ENCODE results near the gene RFC1.

The RFC1 gene

DNA sequence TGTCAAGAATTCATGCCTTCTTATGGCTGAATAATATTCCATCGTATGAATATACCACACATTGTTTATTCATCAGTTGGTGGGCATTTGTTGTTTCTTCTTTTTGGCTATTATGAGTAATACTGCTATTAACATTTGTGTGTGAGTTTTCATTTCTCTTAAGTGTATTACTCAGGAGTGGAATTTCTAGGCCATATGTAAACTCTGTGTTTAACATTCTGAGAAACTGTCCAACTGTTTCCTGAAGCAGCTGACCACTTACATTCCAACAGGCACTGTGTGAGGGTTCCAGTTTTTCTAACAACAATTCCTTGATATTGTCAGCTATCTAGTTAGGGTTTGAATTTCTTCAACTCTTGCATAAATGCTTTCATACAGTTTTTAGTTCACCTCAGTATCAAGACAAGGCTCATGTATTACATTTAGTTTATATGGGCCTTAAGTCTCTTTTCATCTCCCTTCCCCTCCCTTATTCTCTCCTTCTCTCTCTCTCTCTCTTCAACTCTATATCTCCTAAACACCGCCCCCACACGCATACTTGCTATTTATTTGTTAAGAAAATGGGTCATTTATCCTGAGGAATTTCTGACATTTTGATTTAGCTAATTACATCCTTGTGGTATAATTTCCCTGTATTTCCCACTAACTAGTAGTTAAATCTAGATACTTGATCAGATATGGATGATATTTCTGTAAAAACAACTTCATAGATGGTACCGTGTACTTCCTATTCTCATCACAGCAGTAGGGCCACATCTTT, 106.4 kb downstream of the RFC1 start:
- DNase-seq (ENCODE audit: low read depth), result no peak
- no peak overlapping the region for H3K4me3 ChIP-seq (ENCODE audit: low read depth, low read length)

DNA sequence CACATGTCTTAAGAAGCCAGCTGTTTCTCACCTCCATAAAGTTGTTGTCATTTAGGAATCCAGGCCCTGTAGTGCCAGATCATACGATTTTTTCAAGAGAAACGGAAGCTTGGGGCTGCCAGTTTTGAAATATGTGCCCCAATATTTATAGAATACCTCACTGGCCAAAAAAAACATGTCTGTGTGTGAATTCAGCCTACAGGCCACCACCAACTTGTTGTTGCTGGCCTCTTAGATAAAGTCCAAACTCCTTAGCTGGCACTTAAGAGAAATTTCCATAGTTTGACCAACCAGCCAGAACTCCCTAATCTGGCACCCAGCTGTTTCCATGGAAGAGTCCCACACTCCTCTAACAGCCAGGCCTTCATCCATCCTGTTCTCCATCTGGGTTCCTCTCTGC, 109.7 kb downstream of the RFC1 start:
- no peak for DNase-seq (ENCODE audit: low read depth)
- H3K4me3 ChIP-seq (ENCODE audit: low read depth, low read length), result no peak overlapping the region

DNA sequence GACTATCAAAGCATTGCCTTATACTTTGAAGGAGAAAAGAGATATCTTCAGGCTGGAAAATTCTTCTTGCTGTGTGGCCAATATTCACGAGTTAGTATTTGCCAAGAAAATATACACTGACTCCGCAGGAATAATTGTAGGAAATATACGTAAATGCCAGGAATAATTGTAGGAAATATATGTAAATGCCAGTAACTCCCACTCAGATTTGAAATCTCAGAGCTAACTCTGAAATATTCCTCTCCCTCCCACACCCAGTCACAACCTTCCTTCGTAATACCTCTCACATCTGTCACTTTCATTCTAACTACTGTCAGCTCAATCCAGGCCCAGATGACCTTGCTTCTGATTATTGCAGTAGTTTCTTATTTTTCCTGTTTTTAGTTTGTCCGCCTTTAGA, 110.3 kb downstream of the RFC1 start:
- no peak overlapping the region for H3K4me3 ChIP-seq (ENCODE audit: low read depth, low read length)
- DNase-seq (ENCODE audit: low read depth), result no peak

DNA sequence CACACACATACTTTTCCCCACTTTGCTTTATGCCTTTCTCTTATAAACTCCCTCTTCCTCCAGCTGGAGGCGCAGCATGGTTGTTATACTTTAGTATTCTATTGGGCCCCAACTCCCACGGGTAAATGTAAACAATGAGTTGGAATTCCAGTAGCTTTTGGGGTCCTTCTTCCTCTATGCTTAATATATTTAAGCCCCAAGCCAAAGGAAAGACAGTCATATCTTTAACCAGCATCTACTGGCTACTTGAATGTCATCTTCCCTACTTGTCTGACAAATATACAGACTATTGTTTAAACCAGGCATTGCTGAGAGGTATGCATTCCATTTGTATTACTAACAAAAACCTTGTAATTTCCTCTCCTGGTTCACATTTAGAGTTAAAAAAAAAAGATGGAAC, 110.9 kb downstream of the RFC1 start:
- no peak for DNase-seq (ENCODE audit: low read depth)
- no peak overlapping the region for H3K4me3 ChIP-seq (ENCODE audit: low read depth, low read length)

DNA sequence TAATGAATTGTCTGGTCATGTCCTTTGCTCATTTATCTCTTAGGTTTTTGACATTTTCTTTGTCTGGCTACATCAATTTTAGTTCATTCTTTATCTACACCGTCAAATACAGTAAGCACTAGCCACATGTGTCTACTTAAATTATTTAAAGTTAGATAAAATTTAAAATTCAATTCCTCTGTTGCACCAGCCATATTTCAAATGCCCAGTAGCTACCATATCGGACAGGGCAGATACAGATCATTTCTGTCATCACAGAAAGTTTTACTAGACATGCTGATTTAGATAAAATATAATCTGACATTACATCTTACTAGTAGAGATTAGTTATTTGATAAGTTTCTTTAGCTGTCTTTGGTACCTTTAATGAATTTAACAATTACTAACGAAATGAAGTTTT, 122.7 kb downstream of the RFC1 start:
- no peak for DNase-seq (ENCODE audit: low read depth)
- H3K4me3 ChIP-seq (ENCODE audit: low read depth, low read length), result no peak overlapping the region
